ENCODE data around the gene LGI4.

The LGI4 gene

DNA sequence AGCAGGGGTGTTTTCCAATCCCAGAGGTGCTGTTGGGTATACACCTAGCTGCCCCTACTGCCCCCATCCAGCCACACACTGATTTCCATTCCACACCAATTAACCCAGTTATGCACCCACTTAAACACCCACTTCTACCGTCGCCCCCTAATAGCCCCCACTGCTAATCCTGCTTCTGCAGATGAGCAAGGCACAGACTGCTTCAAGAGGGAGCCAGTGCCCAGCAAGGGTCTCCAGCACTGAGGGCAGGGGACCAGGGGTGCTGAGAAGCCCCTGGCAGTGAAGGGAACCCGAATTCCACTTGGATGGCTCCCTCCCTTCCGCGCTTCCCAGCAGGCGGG, 9.4 kb upstream of the LGI4 start:
- Histone ChIP-seq H3K27me3 (ENCODE audit: insufficient read depth, low read depth) (peaks cover 13% of the 10 kb centered on the region; the same call in 1 of the 2 replicates), H3K27ac (no peak overlapping the region), H2AFZ (ENCODE audit: low read depth) (no peak overlapping the region), H4K20me1 (ENCODE audit: insufficient read depth) (no peaks in the 10 kb centered on the region), H3K36me3 (ENCODE audit: insufficient read depth) (no peaks in the 10 kb centered on the region), H3K9ac (no peak overlapping the region), H3K4me3 (IDR thresholded peaks at IDR 0.05; ENCODE audit: insufficient read depth, low read depth, low read length) (no peak overlapping the region), H3K4me1 (ENCODE audit: low read depth, poor library complexity, severe bottlenecking) (peaks cover 7% of the 10 kb centered on the region), H3K79me2 (ENCODE audit: insufficient read depth, low read depth) (no peaks in the 10 kb centered on the region), H3K4me2 (no peak overlapping the region)
- TF ChIP-seq, protein P1, sequence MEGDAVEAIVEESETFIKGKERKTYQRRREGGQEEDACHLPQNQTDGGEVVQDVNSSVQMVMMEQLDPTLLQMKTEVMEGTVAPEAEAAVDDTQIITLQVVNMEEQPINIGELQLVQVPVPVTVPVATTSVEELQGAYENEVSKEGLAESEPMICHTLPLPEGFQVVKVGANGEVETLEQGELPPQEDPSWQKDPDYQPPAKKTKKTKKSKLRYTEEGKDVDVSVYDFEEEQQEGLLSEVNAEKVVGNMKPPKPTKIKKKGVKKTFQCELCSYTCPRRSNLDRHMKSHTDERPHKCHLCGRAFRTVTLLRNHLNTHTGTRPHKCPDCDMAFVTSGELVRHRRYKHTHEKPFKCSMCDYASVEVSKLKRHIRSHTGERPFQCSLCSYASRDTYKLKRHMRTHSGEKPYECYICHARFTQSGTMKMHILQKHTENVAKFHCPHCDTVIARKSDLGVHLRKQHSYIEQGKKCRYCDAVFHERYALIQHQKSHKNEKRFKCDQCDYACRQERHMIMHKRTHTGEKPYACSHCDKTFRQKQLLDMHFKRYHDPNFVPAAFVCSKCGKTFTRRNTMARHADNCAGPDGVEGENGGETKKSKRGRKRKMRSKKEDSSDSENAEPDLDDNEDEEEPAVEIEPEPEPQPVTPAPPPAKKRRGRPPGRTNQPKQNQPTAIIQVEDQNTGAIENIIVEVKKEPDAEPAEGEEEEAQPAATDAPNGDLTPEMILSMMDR (conservative IDR thresholded peaks at IDR 0.05; ENCODE audit: low read depth, low read length) = no peak

DNA sequence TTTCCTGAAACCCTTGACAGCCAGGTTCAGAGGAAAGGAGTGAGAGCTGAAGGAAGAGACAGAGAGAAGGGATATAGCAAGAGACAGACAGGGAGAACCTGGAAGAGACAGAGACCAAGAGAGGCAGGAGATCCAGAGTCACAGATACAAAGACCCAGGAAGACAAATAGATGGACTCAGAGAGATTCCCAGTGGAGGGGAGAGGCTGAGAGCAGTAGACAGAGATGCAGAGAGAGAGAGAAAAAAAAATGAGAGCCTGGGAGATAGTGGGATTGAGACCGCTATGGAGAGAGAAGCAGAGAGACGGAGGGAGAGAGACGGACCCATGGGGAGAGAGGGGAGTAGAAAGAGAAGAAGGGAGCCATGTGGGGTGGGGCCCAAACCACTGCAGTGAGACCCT, 9.0 kb upstream of the LGI4 start:
- H3K4me2 ChIP-seq = no peak overlapping the region

DNA sequence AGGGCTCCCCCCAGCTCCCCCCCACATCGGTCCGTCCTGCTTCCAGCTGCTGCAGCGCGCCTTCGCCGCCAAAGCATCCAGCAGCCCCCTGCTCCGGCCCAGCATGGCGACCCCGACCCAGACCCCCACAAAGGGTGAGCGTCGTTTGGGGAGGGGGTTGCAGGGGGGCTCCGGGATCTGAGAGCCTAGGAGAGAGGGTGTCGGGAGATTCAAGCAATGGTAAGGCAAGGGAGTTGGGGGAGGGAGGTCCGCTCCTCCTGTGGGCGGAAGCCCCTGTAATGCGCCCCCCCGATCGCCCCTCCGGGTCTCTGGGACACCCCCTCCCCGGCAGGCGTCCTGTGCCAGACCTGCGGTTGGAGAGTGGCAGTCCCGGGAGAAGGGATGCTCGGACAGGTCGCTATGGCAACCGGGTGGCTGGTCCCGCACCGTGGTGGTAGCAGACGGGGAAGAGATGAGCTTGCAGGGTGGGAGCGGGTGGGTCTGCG, 8.4 kb upstream of the LGI4 start, which contains the start of gene FXYD7:
TSS of gene FXYD7 (plus strand) at position 25 of the 485 bp plus-strand sequence. CDS start at position 104, 79 bp downstream.
- H3K9ac ChIP-seq = no peak within 1 kb of the TSS
- H3K4me1 ChIP-seq (ENCODE audit: low read depth, poor library complexity, severe bottlenecking) = peaks cover 7% of the 10 kb centered on the region
- H3K27me3 ChIP-seq (ENCODE audit: insufficient read depth, low read depth) = peaks cover 13% of the 10 kb centered on the region; the same call in 1 of the 2 replicates
- 0 out of 2 replicates have a peak within 1 kb of the TSS, but pooled peaks have one; percentile 80 for H3K4me2 ChIP-seq
- no peak within 1 kb of the TSS; the same call in 1 of the 2 replicates for H2AFZ ChIP-seq (ENCODE audit: low read depth)
- H3K27ac ChIP-seq = no peak within 1 kb of the TSS
- H4K20me1 ChIP-seq (ENCODE audit: insufficient read depth) = no peaks in the 10 kb centered on the region
- H3K36me3 ChIP-seq (ENCODE audit: insufficient read depth) = no peaks in the 10 kb centered on the region
- H3K79me2 ChIP-seq (ENCODE audit: insufficient read depth, low read depth) = no peaks in the 10 kb centered on the region
- no peak within 1 kb of the TSS for H3K4me3 ChIP-seq (IDR thresholded peaks at IDR 0.05; ENCODE audit: insufficient read depth, low read depth, low read length)
- TF ChIP-seq, protein P1 (conservative IDR thresholded peaks at IDR 0.05; ENCODE audit: low read depth, low read length) = no peak

More for the DNA sequence above, 9.0 kb upstream of the LGI4 start:
- Histone ChIP-seq H4K20me1 (ENCODE audit: insufficient read depth) (no peaks in the 10 kb centered on the region), H3K36me3 (ENCODE audit: insufficient read depth) (no peaks in the 10 kb centered on the region), H3K4me3 (IDR thresholded peaks at IDR 0.05; ENCODE audit: insufficient read depth, low read depth, low read length) (no peak overlapping the region), H2AFZ (ENCODE audit: low read depth) (no peak overlapping the region), H3K27ac (no peak overlapping the region), H3K27me3 (ENCODE audit: insufficient read depth, low read depth) (peaks cover 13% of the 10 kb centered on the region; the same call in 1 of the 2 replicates), H3K9ac (no peak overlapping the region), H3K4me1 (ENCODE audit: low read depth, poor library complexity, severe bottlenecking) (peaks cover 7% of the 10 kb centered on the region), H3K79me2 (ENCODE audit: insufficient read depth, low read depth) (no peaks in the 10 kb centered on the region)
- TF ChIP-seq, protein P1 (conservative IDR thresholded peaks at IDR 0.05; ENCODE audit: low read depth, low read length) = no peak

GRCh38 chr19:35142606-35143230, 7.9 kb upstream of the LGI4 start:
- H3K4me1 ChIP-seq (ENCODE audit: low read depth, poor library complexity, severe bottlenecking) = peaks cover 7% of the 10 kb centered on the region
- no peak overlapping the region for H3K4me3 ChIP-seq (IDR thresholded peaks at IDR 0.05; ENCODE audit: insufficient read depth, low read depth, low read length)
- H3K27ac ChIP-seq = no peak overlapping the region
- H3K79me2 ChIP-seq (ENCODE audit: insufficient read depth, low read depth) = no peaks in the 10 kb centered on the region
- no peak overlapping the region for H3K9ac ChIP-seq
- no peaks in the 10 kb centered on the region for H4K20me1 ChIP-seq (ENCODE audit: insufficient read depth)
- peaks cover 13% of the 10 kb centered on the region; the same call in 1 of the 2 replicates for H3K27me3 ChIP-seq (ENCODE audit: insufficient read depth, low read depth)
- no peak overlapping the region for H2AFZ ChIP-seq (ENCODE audit: low read depth)
- no peak overlapping the region for H3K4me2 ChIP-seq
- no peaks in the 10 kb centered on the region for H3K36me3 ChIP-seq (ENCODE audit: insufficient read depth)
- TF ChIP-seq, protein P1 (conservative IDR thresholded peaks at IDR 0.05; ENCODE audit: low read depth, low read length) = no peak

Measured in KMS-11 (cell line).